Trophoblast cell (in vitro differentiated cells and primary cell): ENCODE data around the gene BCL6B.

Experiments
- DNase-seq, 2 donors: peaks; one replicate each; pipeline ENCODE4 v3.0.0-alpha.2; 2016
- H2AFZ ChIP-seq: 2 replicates; pipeline ENCODE4 v1.6.1; 2013; ENCODE audit warnings: low read length, moderate library complexity, mild to moderate bottlenecking; ENCODE audit not compliant: insufficient read depth, poor library complexity
- H2AK5ac ChIP-seq: 2 replicates; pipeline ENCODE4 v1.6.1; 2013; ENCODE audit warnings: mild to moderate bottlenecking, low read length
- H2BK120ac ChIP-seq: 2 replicates; pipeline ENCODE4 v1.6.1; 2013; ENCODE audit warnings: low read length, mild to moderate bottlenecking, moderate library complexity; ENCODE audit not compliant: insufficient read depth, poor library complexity
- H2BK12ac ChIP-seq: 2 replicates; pipeline ENCODE4 v1.6.1; 2013; ENCODE audit warnings: mild to moderate bottlenecking, low read length, moderate library complexity
- H2BK5ac ChIP-seq: 2 replicates; pipeline ENCODE4 v1.6.1; 2013; ENCODE audit warnings: low read length, low read depth, moderate library complexity, mild to moderate bottlenecking; ENCODE audit not compliant: poor library complexity
- H3K14ac ChIP-seq: 2 replicates; pipeline ENCODE4 v1.6.1; 2013; ENCODE audit warnings: mild to moderate bottlenecking, low read length
- H3K18ac ChIP-seq: 2 replicates; pipeline ENCODE4 v1.6.1; 2013; ENCODE audit warnings: mild to moderate bottlenecking, low read length
- H3K23ac ChIP-seq: 2 replicates; pipeline ENCODE4 v1.6.1; 2013; ENCODE audit warnings: low read length
- H3K27ac ChIP-seq: 2 replicates; pipeline ENCODE4 v1.5.1; 2013; ENCODE audit warnings: low read depth, mild to moderate bottlenecking, inconsistent platforms, low read length, moderate library complexity
- H3K27me3 ChIP-seq: 2 replicates; pipeline ENCODE4 v1.6.1; 2013; ENCODE audit warnings: inconsistent platforms, mild to moderate bottlenecking, low read length, moderate library complexity; ENCODE audit not compliant: insufficient read depth
- H3K36me3 ChIP-seq, 2 experiments: 1 replicate in 1 of 2; 2 replicates in 1 of 2; pipeline ENCODE4 v1.6.1; 2013; ENCODE audit warnings: low read length in 2 of 2, mild to moderate bottlenecking in 2 of 2, moderate library complexity in 1 of 2; ENCODE audit not compliant: insufficient read depth in 2 of 2, control insufficient read depth in 1 of 2
- H3K4ac ChIP-seq: 2 replicates; pipeline ENCODE4 v1.6.1; 2013; ENCODE audit warnings: low read depth, mild to moderate bottlenecking, low read length, moderate library complexity
- H3K4me1 ChIP-seq, 2 experiments: 1 replicate in 1 of 2; 2 replicates in 1 of 2; pipeline ENCODE4 v1.6.1; 2013; ENCODE audit warnings: low read length in 2 of 2, mild to moderate bottlenecking in 2 of 2, moderate library complexity in 1 of 2; ENCODE audit not compliant: insufficient read depth in 2 of 2, control insufficient read depth in 1 of 2
- H3K4me2 ChIP-seq: 2 replicates; pipeline ENCODE4 v1.6.1; 2013; ENCODE audit warnings: inconsistent platforms, mild to moderate bottlenecking, low read length, moderate library complexity
- H3K4me3 ChIP-seq: 2 replicates; pipeline ENCODE4 v1.5.1; 2013; ENCODE audit warnings: mild to moderate bottlenecking, low read depth, low read length, inconsistent platforms
- H3K79me1 ChIP-seq: one replicate; pipeline ENCODE4 v1.6.1; 2013; ENCODE audit warnings: low read length
- H3K79me2 ChIP-seq: 2 replicates; pipeline ENCODE4 v1.6.1; 2013; ENCODE audit warnings: low read length, mild to moderate bottlenecking; ENCODE audit not compliant: control insufficient read depth, insufficient read depth, poor library complexity
- H3K9ac ChIP-seq: 2 replicates; pipeline ENCODE4 v1.6.1; 2013; ENCODE audit warnings: mild to moderate bottlenecking, low read length
- H3K9me3 ChIP-seq: 2 replicates; pipeline ENCODE4 v1.6.1; 2013; ENCODE audit warnings: low read depth, mild to moderate bottlenecking, control low read depth, inconsistent platforms, low read length; ENCODE audit not compliant: insufficient read depth
- H4K12ac ChIP-seq: 2 replicates; pipeline ENCODE4 v1.6.1; 2013; ENCODE audit warnings: low read depth, mild to moderate bottlenecking, low read length, moderate library complexity
- H4K8ac ChIP-seq: 2 replicates; pipeline ENCODE4 v1.6.1; 2013; ENCODE audit warnings: low read depth, mild to moderate bottlenecking, low read length, moderate library complexity
- H4K91ac ChIP-seq: one replicate; pipeline ENCODE4 v1.6.1; 2013; ENCODE audit warnings: low read depth, mild to moderate bottlenecking, low read length, moderate library complexity
- WGBS: extraction: QIAGEN DNeasy Blood & Tissue Kit; methylation state at CpG from one replicate; pipeline ENCODE4 v1.1.7; 2013; ENCODE audit warnings: missing lambda C conversion rate; ENCODE audit not compliant: insufficient read length, insufficient coverage; ENCODE audit errors: extremely low coverage; 5-methylcytosine and 5-hydroxymethylcytosine counted together

The BCL6B gene

DNA sequence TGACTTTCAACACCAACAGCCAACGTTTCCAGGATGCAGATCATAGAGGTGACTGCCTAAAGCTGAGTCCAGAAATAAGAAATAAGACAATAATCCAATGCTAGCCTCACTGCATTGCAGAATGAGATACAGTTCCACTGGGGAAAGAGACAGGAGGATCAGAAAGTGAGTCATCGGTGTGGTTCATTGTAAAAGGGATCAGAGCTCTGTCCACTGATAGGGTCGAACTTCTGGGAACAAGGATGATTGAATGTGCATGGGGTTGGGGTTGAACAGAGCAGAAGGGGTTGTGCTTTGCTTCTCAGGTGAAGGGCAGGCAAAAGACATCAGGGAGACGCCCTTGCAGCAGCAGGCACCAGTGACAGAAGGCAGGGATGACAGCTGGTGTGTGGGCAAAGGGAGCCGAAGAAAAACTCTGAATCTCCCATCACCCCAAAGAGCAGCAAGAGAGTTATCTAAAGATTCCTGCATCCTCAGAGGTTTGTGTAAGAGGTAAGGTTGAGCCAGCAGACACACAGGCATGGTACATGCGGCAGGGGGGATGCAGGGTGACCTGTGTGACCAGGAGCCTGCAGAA is 40.8 kb downstream of the BCL6B start:
- Histone ChIP-seq H3K4me2 (no peak overlapping the region), H4K8ac (no peak overlapping the region), H3K4me3 (no peak overlapping the region), H3K18ac (no peak overlapping the region), H4K12ac (no peak overlapping the region), H3K27ac (no peak overlapping the region), H2AK5ac (no peak overlapping the region), H2BK120ac (no peak overlapping the region), H2BK5ac (no peak overlapping the region), H3K9ac (no peak overlapping the region), H2BK12ac (no peak overlapping the region), H3K23ac (no peak overlapping the region), H3K14ac (no peak overlapping the region), H3K4ac (no peak overlapping the region), H3K9me3 (peaks cover 2% of the 10 kb centered on the region), H3K79me1 (no peaks in the 10 kb centered on the region), H3K4me1 (no peaks in the 10 kb centered on the region), H3K79me2 (no peaks in the 10 kb centered on the region), H4K91ac (no peak overlapping the region), H2AFZ (no peak overlapping the region), H3K36me3 (no peaks in the 10 kb centered on the region), H3K27me3 (no peaks in the 10 kb centered on the region)
- WGBS = no CpG with 5 or more reads among the region's 6 CpGs
- DNase-seq = no peak

- no peak overlapping the region for H2AFZ ChIP-seq
- H3K4me3 ChIP-seq = no peak overlapping the region
- no peak overlapping the region for H3K27ac ChIP-seq
- H4K12ac ChIP-seq = no peak overlapping the region
- H4K8ac ChIP-seq = no peak overlapping the region
- H3K79me2 ChIP-seq = no peaks in the 10 kb centered on the region
- H3K27me3 ChIP-seq = no peaks in the 10 kb centered on the region
- H3K4ac ChIP-seq = no peak overlapping the region
- no peak overlapping the region for H3K9ac ChIP-seq
- no peak overlapping the region for H3K23ac ChIP-seq
- H3K9me3 ChIP-seq = peaks cover 2% of the 10 kb centered on the region
- H4K91ac ChIP-seq = no peak overlapping the region
- DNase-seq = no peak
- WGBS = no CpG with 5 or more reads among the region's 4 CpGs
- no peak overlapping the region for H2AK5ac ChIP-seq
- no peak overlapping the region for H2BK120ac ChIP-seq
- no peaks in the 10 kb centered on the region for H3K79me1 ChIP-seq
- H2BK5ac ChIP-seq = no peak overlapping the region
- H3K18ac ChIP-seq = no peak overlapping the region
- H2BK12ac ChIP-seq = no peak overlapping the region
- no peaks in the 10 kb centered on the region for H3K4me1 ChIP-seq
- H3K4me2 ChIP-seq = no peak overlapping the region
- H3K14ac ChIP-seq = no peak overlapping the region
- H3K36me3 ChIP-seq = no peaks in the 10 kb centered on the region
Observed at GRCh38 chr17:7064261-7064660, 41.4 kb downstream of the BCL6B start.

GRCh38 chr17:7067198-7067597 is 44.3 kb downstream of the BCL6B start:
- no peak for DNase-seq
- H3K14ac ChIP-seq = no peak overlapping the region
- no peak overlapping the region for H4K12ac ChIP-seq
- H2BK5ac ChIP-seq = no peak overlapping the region
- H3K36me3 ChIP-seq = no peaks in the 10 kb centered on the region
- no peak overlapping the region for H3K18ac ChIP-seq
- H2BK12ac ChIP-seq = no peak overlapping the region
- peaks cover 4% of the 10 kb centered on the region for H3K9me3 ChIP-seq
- no peak overlapping the region for H2BK120ac ChIP-seq
- no peak overlapping the region for H4K91ac ChIP-seq
- H3K4ac ChIP-seq = no peak overlapping the region
- H3K23ac ChIP-seq = no peak overlapping the region
- no peak overlapping the region for H3K4me2 ChIP-seq
- H2AK5ac ChIP-seq = no peak overlapping the region
- no peaks in the 10 kb centered on the region for H3K79me2 ChIP-seq
- WGBS = no CpG with 5 or more reads among the region's 1 CpG
- no peak overlapping the region for H2AFZ ChIP-seq
- no peak overlapping the region for H3K9ac ChIP-seq
- H3K27ac ChIP-seq = no peak overlapping the region
- no peaks in the 10 kb centered on the region for H3K4me1 ChIP-seq
- H3K79me1 ChIP-seq = no peaks in the 10 kb centered on the region
- no peak overlapping the region for H4K8ac ChIP-seq
- H3K27me3 ChIP-seq = no peaks in the 10 kb centered on the region
- H3K4me3 ChIP-seq = no peak overlapping the region

- Histone ChIP-seq H3K23ac (no peak overlapping the region), H3K79me1 (no peaks in the 10 kb centered on the region), H3K36me3 (no peaks in the 10 kb centered on the region), H3K27me3 (no peaks in the 10 kb centered on the region), H2AFZ (no peak overlapping the region), H3K4ac (no peak overlapping the region), H4K8ac (no peak overlapping the region), H2BK12ac (no peak overlapping the region), H4K91ac (no peak overlapping the region), H3K4me2 (no peak overlapping the region), H3K27ac (no peak overlapping the region), H3K4me3 (no peak overlapping the region), H2BK120ac (no peak overlapping the region), H2BK5ac (no peak overlapping the region), H3K14ac (no peak overlapping the region), H3K9ac (no peak overlapping the region), H3K4me1 (no peaks in the 10 kb centered on the region), H3K79me2 (no peaks in the 10 kb centered on the region), H3K9me3 (peaks cover 4% of the 10 kb centered on the region), H4K12ac (no peak overlapping the region), H2AK5ac (no peak overlapping the region), H3K18ac (no peak overlapping the region)
- no peak for DNase-seq
- WGBS = no CpG with 5 or more reads among the region's 1 CpG
Observed at GRCh38 chr17:7068268-7068667, 45.4 kb downstream of the BCL6B start.
